GM21423 (cell line): ENCODE results near the gene KRTAP10-12.

Experiments
- ATAC-seq: cut with Tn5 transposase; IDR thresholded peaks from one replicate; pipeline ENCODE4 v1.9.1; 2021; ENCODE audit warnings: mild to moderate bottlenecking, moderate library complexity; ENCODE audit not compliant: unreplicated experiment

KRTAP10-12 gene

DNA sequence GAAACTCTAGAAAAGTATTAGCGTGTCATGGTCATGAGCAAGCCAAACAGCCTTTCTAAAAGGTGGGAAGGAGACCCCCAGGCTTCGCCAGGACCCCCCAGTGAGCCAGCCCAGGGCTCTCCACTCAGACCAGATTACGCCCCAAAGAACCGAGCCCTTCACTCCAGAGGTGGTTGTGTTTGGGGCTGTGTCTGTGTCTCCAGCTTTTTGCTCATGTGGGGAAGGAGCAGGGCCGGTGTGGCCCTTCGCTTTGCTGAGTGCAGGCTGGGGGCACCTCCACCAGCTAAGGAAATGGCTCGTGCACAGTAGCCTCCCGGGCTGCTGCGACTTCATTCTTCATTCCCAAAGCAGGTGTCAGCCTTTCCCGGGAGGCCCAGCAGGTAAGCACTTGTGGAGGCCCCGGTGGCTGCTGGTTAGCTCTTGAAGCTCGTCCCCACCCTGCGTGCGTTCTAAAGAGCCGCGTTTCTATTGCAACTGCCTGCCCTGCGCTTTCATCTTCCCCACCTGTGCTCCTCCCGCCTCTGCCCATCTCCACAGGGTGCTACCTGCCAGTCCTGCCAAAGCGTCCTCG is 13.9 kb downstream of the KRTAP10-12 start:
- no peak for ATAC-seq

DNA sequence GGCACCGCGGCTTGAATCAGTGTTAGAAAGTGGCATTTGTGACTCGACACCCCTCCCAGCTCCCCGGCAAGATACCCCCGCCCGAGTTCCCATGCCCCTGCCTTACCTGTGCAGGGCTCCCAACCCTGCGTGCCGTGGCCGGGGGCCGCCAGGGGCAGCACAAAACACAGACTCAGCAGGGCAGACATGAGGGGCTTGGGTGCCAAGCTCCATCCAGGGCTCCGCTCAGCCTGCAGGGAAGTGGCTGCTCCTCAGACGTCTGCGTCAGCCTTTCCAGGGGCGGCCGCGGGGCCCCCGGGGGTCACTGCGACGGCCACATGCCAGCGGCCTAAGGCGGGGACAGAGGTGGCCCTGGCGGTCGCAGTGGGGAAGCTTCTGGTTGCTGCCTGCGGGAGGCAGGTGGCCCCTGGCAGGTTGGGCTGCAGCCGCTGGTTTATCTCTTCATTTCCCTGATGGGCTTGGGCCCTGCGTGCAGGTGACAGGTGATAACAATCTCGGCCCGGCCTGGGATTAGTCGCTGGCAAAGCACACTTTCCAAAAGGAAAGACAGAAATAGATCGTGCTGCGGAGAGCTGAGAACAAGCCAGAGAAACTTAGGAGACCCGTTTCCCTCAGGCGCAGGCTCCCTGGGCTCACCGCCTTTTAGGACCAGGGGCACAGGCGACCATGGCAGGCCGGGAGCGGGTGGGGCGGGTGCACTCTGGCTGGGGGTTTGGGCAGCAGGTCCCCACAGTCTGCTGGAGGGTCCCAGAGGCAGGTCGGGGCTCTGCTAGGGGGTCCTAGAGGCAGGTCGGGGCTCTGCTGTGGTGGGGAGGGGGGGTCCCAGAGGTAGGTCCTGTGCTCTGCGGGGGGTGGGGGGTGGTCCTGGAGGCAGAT is 14.6 kb downstream of the KRTAP10-12 start, which contains the start of gene TSPEAR:
TSPEAR (minus strand) TSS at position 246 of the 876 bp plus-strand sequence; CDS start at position 188, 58 bp downstream.
- ATAC-seq, result no peak

DNA sequence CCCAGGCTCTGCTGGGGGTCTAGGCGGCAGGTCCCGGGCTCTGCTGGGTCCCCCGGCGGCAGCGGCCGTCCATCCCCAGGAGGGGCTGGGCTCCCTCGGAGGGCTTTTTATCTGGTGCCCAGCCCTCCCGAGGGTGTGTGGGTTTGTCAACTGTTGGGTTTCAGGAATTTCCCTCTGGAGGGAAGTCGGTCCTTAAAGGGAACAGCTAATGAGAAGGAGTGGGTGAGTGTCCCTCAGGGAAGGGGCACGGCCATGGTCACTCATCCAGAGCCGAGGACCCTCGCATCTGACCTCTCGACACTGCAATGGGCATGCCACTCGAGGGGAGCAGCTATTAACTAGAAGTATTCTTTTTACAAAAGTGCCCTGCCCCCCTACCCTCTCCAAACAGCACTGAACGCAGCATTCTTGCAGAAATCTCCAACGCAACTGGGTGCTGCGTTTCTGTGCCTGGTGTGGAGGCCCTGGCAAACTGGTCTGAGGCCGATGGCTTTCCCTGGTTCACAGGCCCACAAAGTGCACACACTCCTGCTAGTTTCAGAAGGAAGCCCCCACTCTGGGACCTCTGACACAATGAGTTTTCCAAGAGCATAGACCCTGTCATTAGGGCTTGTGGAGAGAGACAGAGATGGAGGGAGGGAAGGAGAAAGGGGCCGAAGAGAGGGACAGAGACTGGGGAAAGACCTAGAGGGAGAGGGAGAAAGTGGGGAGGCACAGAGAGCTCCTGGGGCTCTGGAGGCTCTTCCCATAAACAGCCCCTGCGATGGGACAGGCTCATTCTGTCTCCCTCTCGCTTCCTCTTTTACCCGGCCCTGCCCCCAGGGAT is 15.4 kb downstream of the KRTAP10-12 start:
- no peak for ATAC-seq

DNA sequence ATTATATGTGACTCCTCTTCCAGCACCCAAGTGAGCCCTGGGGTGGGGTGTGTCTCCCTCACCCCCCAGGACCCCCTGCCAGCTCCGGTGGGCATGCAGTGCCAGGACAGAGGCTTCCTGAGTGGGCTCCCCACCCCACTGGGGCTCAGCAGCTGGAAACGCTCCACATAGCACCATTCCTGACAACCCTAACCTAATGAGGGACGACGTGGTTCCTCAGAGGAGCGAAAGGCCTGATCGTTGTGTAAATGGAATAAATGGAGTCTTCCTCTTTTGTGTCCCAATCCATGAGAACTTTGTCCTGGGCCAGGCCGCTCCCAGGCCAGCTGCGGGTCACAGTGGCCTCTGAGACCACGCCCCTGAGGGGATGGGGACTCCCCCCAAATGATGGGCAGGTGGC is 16.2 kb downstream of the KRTAP10-12 start:
- ATAC-seq, result no peak

- no peak for ATAC-seq
Measured at GRCh38 chr21:44713846-44714245, 16.9 kb downstream of the KRTAP10-12 start.

DNA sequence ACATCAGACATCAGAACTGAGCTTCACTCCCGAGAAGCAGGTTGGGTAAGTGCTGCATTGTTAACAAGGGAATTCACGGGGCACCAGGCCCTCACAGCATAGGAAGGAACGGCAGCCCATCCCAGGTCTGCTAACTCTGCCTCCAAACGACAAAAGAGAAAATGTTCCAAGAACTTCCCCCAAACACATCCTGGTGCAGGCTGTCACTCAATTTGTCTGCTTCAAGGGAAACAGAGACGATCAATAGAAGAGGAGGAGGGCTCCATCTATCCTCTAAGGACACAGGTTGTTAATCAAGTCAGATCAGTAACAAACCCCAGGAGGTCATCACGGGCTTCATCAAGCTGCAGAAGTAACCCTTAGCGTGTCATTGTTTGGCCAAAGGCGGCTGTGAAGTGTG is 17.9 kb downstream of the KRTAP10-12 start:
- no peak for ATAC-seq

GRCh38 chr21:44716984-44717383 is 20.0 kb downstream of the KRTAP10-12 start:
- ATAC-seq, result no peak

DNA sequence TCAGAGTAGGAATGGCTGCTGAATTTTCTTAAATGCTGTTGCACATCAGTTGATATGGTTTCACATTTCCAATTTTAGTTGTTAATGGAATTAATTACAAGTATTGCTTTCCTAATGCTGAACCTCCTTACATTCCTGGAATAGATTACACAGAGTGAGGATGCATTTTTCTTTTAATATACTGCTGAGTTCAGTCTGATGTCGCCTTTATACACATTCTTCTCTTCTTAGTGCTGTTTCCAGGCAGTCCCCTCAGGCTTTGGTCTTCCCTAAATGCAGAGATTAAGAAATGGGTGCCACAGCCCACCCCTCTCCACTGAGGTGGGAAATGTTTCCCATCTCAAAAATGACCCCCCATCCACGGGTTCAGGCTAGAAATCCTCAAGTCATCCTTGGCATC is 21.1 kb downstream of the KRTAP10-12 start:
- no peak for ATAC-seq

- ATAC-seq, result no peak
Measured at GRCh38 chr21:44718571-44718970, 21.6 kb downstream of the KRTAP10-12 start.

- no peak for ATAC-seq
Measured at GRCh38 chr21:44720170-44720569, 23.2 kb downstream of the KRTAP10-12 start.

GRCh38 chr21:44722731-44723130 is 25.8 kb downstream of the KRTAP10-12 start:
- ATAC-seq, result no peak

GRCh38 chr21:44723177-44724131 is 26.5 kb downstream of the KRTAP10-12 start:
- no peak for ATAC-seq

DNA sequence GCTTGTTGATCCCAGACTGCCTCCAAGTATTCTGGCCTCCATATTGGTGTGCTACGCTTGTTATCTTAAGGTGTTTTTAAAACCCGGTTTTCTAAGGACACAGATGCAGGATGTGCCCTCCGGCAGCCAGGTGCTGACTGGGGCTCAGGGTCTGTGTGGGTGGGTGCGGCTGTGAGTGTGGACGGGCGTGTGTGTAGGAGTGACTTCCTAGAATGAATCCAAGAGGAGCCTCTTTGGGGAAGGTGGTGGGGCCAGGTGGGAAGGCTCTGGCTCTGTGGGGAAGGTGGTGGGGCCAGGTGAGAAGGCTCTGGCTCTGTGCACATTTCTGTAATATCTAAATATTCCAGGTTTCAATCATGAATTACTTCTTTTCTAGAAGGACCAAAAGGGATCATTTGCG is 27.2 kb downstream of the KRTAP10-12 start:
- no peak for ATAC-seq

DNA sequence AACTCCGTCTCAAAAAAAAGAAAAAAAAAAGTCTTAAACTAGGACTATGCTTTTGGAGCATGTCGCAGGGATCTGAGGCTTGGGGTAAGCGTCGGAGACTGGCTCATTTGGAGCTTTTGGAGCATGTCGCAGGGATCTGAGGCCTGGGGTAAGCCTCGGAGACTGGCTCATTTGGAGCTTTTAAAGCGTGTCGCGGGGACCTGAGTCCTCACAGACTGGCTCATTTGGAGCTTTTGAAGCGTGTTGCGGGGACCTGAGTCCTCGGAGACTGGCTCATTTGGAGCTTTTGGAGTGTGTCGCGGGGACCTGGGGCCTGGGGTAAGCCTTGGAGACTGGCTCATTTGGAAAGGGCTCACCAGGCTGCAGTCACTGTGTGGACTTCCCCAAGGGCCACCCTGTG is 28.0 kb downstream of the KRTAP10-12 start:
- no peak for ATAC-seq

DNA sequence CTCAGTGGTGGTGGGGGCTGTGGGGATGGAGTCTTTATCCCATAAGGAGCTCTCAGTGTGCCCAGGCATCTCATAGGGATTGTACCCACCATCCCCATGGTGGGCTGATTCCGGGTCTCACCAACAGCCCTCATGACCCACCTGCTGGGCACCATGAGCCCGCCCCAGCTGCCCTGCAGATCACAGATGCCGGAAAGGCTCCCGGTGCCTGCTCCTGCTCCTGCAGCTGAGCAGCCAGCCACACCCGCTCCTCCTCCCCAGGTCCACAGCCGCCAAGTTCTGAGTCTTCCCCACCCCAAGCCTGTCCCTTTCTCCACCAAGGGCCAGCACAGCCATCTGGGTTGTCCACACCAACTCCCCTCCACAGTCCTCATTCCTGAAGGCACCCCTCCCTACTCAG is 29.9 kb downstream of the KRTAP10-12 start:
- ATAC-seq, result no peak

GRCh38 chr21:44727321-44727720 is 30.3 kb downstream of the KRTAP10-12 start:
- ATAC-seq, result no peak

DNA sequence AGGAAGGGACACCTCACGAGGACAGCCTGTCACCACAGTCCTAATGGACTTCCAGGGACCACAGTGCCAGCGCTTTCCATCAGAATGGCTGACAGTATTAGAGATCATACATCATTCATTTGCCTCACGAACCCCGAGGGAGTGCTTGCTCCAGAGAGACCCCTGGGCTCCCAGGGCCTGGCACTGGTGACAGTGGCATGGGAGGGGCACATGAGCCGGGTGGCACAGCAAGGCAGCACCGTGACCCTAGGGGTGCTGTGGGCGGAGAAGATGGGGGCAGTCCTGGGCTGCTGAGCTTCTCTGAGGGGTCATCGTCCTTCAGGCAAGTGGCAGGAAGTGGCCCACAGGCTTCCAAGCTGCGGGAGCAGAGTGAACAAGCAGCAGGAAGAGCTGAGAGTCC is 30.8 kb downstream of the KRTAP10-12 start:
- no peak for ATAC-seq

- ATAC-seq, result no peak
Measured at GRCh38 chr21:44728716-44729115, 31.7 kb downstream of the KRTAP10-12 start.

GRCh38 chr21:44729336-44730027 is 32.5 kb downstream of the KRTAP10-12 start:
- ATAC-seq, result no peak

DNA sequence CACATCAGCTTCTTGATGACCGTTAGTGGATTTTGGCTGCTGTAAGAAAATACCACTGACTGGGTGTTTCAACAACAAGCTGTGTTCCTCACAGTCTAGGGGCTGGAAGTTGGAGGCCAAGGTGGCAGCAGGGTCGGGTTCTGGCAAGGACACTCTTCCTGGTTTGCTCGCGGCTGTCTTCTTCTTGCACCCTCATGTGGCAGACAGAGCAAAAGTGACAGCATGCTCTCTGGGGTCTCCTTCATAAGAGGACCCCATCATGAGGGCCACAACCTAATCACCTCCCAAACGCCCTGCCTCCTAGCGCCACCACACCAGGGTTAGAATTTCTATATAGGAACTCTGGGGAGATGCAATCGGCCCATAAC is 33.0 kb downstream of the KRTAP10-12 start:
- ATAC-seq, result no peak
